ENCODE data around the gene FECH.

Gene FECH

DNA sequence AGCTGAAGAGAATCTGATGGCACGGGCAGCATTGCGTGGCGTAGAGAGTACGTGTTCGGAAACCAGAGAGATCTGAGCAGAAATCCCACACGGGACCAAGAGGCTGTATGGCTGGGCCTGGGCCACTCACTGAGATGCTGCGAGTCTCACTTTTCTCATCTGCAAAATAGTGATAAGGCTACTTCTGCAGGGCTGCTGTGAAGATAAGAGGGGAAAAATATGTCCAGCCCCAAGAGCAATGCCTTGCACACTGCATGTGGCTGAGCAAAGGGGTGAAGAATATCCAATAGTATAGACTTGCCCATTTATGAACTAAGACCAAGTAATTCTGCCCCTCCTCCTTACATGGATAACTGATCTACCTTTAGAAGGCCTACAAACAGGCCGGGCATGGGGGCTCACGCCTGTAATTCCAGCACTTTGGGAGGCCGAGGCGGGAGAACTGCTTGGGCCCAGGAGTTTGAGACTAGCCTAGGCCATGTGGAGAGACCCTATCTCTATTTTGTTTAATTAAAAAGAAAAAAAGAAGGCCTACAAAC lies 3.1 kb downstream of the FECH start:
- no peak overlapping the region for H3K27ac ChIP-seq
- DNase-seq (ENCODE audit: low spot score) = no peak
- no peak for TF ChIP-seq CTCF (conservative IDR thresholded peaks at IDR 0.05; ENCODE audit: low read depth)
- CTCF ChIA-PET = no interaction called here
- POLR2A ChIA-PET (ENCODE audit: low non-redundant PET) = no interaction called here

DNA sequence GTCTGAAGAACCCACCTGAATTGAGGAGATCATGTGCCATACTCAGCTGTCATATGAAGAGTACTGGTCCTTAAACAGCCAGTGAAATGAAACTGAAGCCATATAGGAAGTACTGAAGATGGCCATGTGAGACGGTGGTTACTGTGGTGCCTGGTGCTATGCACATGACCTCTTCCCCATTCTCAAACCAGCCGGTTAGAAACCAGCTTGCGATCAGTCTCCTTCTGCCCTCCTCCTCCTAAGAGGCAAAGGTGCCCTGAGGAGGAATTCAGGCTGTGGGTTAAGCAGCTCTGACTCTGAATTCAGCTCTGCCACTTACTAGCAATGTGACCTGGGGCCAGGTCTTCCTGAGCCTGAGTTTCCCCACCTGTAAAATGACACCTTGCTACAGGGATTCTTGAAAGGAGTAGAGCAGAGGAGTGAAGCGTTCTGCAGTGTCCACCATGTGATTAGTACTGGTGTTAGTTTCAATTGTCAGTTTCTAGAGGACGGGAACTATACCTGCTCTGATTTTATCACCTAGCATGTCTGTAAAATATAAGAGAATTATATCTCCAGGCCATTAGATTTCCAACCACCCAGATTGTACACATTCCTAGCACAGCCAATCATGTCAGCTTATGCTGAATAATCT lies 5.1 kb downstream of the FECH start:
- no peak for TF ChIP-seq CTCF (conservative IDR thresholded peaks at IDR 0.05; ENCODE audit: low read depth)
- H3K27ac ChIP-seq = no peak overlapping the region
- CTCF ChIA-PET = no interaction called here
- no peak for DNase-seq (ENCODE audit: low spot score)
- POLR2A ChIA-PET (ENCODE audit: low non-redundant PET) = no interaction called here

DNA sequence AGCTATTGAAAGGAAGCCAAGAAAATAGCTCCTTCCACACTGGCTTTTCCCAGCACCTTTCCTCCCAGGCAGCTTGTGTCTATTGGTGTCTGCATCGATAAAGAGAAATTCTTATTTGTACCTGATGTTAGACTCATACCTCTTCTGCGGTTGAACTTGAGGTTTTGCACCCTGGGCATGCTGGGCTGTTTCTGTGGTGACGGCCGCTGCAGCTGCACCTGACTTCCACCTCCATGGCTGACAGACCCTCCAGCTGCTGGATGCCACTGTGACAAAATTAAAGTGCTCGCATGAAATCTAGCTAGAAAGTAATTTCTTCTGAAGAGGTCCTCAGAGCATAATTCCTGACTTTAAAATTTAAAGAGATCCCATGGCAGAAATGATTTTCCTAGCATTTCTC lies 6.6 kb downstream of the FECH start:
- no peak overlapping the region for H3K27ac ChIP-seq
- ChIA-PET CTCF (no interaction called here), POLR2A (ENCODE audit: low non-redundant PET) (no interaction called here)
- DNase-seq (ENCODE audit: low spot score) = no peak
- TF ChIP-seq CTCF (conservative IDR thresholded peaks at IDR 0.05; ENCODE audit: low read depth) = no peak

GRCh38 chr18:57576316-57576715 lies 10.2 kb downstream of the FECH start:
- ChIA-PET POLR2A (ENCODE audit: low non-redundant PET) (no interaction called here), CTCF (no interaction called here)
- no peak for DNase-seq (ENCODE audit: low spot score)
- H3K27ac ChIP-seq = no peak overlapping the region
- no peak for TF ChIP-seq CTCF (conservative IDR thresholded peaks at IDR 0.05; ENCODE audit: low read depth)

GRCh38 chr18:57575542-57575941 lies 11.0 kb downstream of the FECH start:
- no peak for TF ChIP-seq CTCF (conservative IDR thresholded peaks at IDR 0.05; ENCODE audit: low read depth)
- H3K27ac ChIP-seq = no peak overlapping the region
- CTCF ChIA-PET = no interaction called here
- POLR2A ChIA-PET (ENCODE audit: low non-redundant PET) = no interaction called here
- no peak for DNase-seq (ENCODE audit: low spot score)

- DNase-seq (ENCODE audit: low spot score) = no peak
- CTCF ChIA-PET = no interaction called here
- H3K27ac ChIP-seq = no peak overlapping the region
- TF ChIP-seq CTCF (conservative IDR thresholded peaks at IDR 0.05; ENCODE audit: low read depth) = no peak
- POLR2A ChIA-PET (ENCODE audit: low non-redundant PET) = no interaction called here
These were observed 11.6 kb downstream of the FECH start for GRCh38 chr18:57574866-57575265.

Measured in RWPE1 (cell line).